ENCODE results near the gene NACA2.

NACA2 gene

GRCh38 chr17:61551255-61551742 is 39.7 kb downstream of the NACA2 start:
- peak; percentile 4 for DNase-seq (ENCODE audit: low read depth)
- TF ChIP-seq CTCF (conservative IDR thresholded peaks at IDR 0.05; ENCODE audit: low read depth, low read length): peak; percentile 77
- no peak overlapping the region for H3K4me3 ChIP-seq (ENCODE audit: low read length)

GRCh38 chr17:61547113-61547512 is 43.9 kb downstream of the NACA2 start:
- no peak for DNase-seq (ENCODE audit: low read depth)
- no peak overlapping the region for H3K4me3 ChIP-seq (ENCODE audit: low read length)
- no peak for TF ChIP-seq CTCF (conservative IDR thresholded peaks at IDR 0.05; ENCODE audit: low read depth, low read length)

GRCh38 chr17:61545335-61545938 is 45.6 kb downstream of the NACA2 start:
- no peak overlapping the region for H3K4me3 ChIP-seq (ENCODE audit: low read length)
- TF ChIP-seq CTCF (conservative IDR thresholded peaks at IDR 0.05; ENCODE audit: low read depth, low read length): no peak
- DNase-seq (ENCODE audit: low read depth): no peak

- no peak overlapping the region for H3K4me3 ChIP-seq (ENCODE audit: low read length)
- TF ChIP-seq CTCF (conservative IDR thresholded peaks at IDR 0.05; ENCODE audit: low read depth, low read length): no peak
- no peak for DNase-seq (ENCODE audit: low read depth)
Measured at GRCh38 chr17:61543786-61544415, 47.1 kb downstream of the NACA2 start.

GRCh38 chr17:61542027-61542426 is 49.0 kb downstream of the NACA2 start:
- no peak for DNase-seq (ENCODE audit: low read depth)
- TF ChIP-seq CTCF (conservative IDR thresholded peaks at IDR 0.05; ENCODE audit: low read depth, low read length): no peak
- no peak overlapping the region for H3K4me3 ChIP-seq (ENCODE audit: low read length)

GRCh38 chr17:61540874-61541273 is 50.1 kb downstream of the NACA2 start:
- TF ChIP-seq CTCF (conservative IDR thresholded peaks at IDR 0.05; ENCODE audit: low read depth, low read length): no peak
- no peak for DNase-seq (ENCODE audit: low read depth)
- H3K4me3 ChIP-seq (ENCODE audit: low read length): no peak overlapping the region

Measured in retinal pigment epithelial cell (primary cell).